ENCODE results near the gene TIGAR.

GRCh38 chr12:4279198-4279690 lies 41.8 kb upstream of the TIGAR start:
- TF ChIP-seq POLR2A (IDR thresholded peaks at IDR 0.05; ENCODE audit: low read length) (no peak), MAFK (IDR thresholded peaks at IDR 0.05; ENCODE audit: partially characterized antibody) (no peak), CTCF (IDR thresholded peaks at IDR 0.05) (no peak), MAX (IDR thresholded peaks at IDR 0.05) (no peak)

Measured in A549 (cell line).